K562 (cell line): ENCODE measurements around the gene CDT1. TPM values are rescaled to one million over a fixed set of nuclear protein-coding genes. Genes with fewer than 3 reads are reported as not detected.

Experiments used
- BCOR ChIP-seq: fragments of 450-650 bp; IDR thresholded peaks from 2 replicates; pipeline ENCODE4 v1.6.1; 2016
- CC2D1A ChIP-seq: fragments of 450-650 bp; IDR thresholded peaks from 2 replicates; pipeline ENCODE4 v1.6.1; 2017; ENCODE audit warnings: mild to moderate bottlenecking
- CREB3 ChIP-seq: fragments of 450-650 bp; conservative IDR thresholded peaks from 2 replicates; pipeline ENCODE4 v1.6.1; 2016; ENCODE audit warnings: missing genetic modification characterization, low read depth, mild to moderate bottlenecking, missing compliant biosample characterization, moderate library complexity
- CTCF ChIP-seq, 3 experiments: IDR thresholded peaks in 2 of 3; conservative IDR thresholded peaks in 1 of 3; 2 replicates each; pipeline ENCODE4 v1.5.1; 2011 to 2012; ENCODE audit warnings: low read length in 3 of 3, mild to moderate bottlenecking in 3 of 3, control low read depth in 2 of 3, improper control_type of control experiment in 1 of 3, inconsistent platforms in 1 of 3, low read depth in 1 of 3, mixed read lengths in 1 of 3, moderate library complexity in 1 of 3; ENCODE audit not compliant: insufficient read depth in 2 of 3
- DDX20 ChIP-seq: fragments of 450-650 bp; IDR thresholded peaks from 2 replicates; pipeline ENCODE4 v1.6.1; 2016; ENCODE audit warnings: missing genetic modification characterization, low read depth, mild to moderate bottlenecking, missing compliant biosample characterization, moderate library complexity
- EWSR1 ChIP-seq: fragments of 450-650 bp; IDR thresholded peaks from 2 replicates; pipeline ENCODE4 v1.6.1; 2018; ENCODE audit warnings: borderline replicate concordance, mild to moderate bottlenecking, low read depth, moderate library complexity; ENCODE audit not compliant: partially characterized antibody
- HMGXB4 ChIP-seq: sonication (generic); formaldehyde crosslinking; IDR thresholded peaks from 2 replicates; pipeline ENCODE4 v1.8.1; 2023; ENCODE audit warnings: mild to moderate bottlenecking, missing genetic modification reagents
- L3MBTL2 ChIP-seq: fragments of 450-650 bp; IDR thresholded peaks from 2 replicates; pipeline ENCODE4 v1.6.1; 2016; ENCODE audit warnings: mild to moderate bottlenecking, moderate library complexity
- MAX ChIP-seq: sonication (generic); formaldehyde crosslinking; IDR thresholded peaks from 2 replicates; pipeline ENCODE4 v1.9.0; 2022; ENCODE audit warnings: mild to moderate bottlenecking, missing genetic modification reagents
- MEIS2 ChIP-seq: fragments of 450-650 bp; IDR thresholded peaks from 2 replicates; pipeline ENCODE4 v1.6.1; 2014; ENCODE audit warnings: mild to moderate bottlenecking; ENCODE audit not compliant: partially characterized antibody
- MNT ChIP-seq, 2 experiments: fragments of 450-650 bp; conservative IDR thresholded peaks; 2 replicates each; pipeline ENCODE4 v1.6.1; 2017; ENCODE audit warnings: mild to moderate bottlenecking in 2 of 2, moderate library complexity in 2 of 2
- NEUROD1 ChIP-seq: fragments of 150-350 bp; IDR thresholded peaks from 2 replicates; pipeline ENCODE4 v1.6.1; 2014; ENCODE audit warnings: borderline replicate concordance, low read length, low read depth; ENCODE audit not compliant: partially characterized antibody
- RBM25 ChIP-seq: fragments of 200-400 bp; formaldehyde crosslinking; IDR thresholded peaks from 2 replicates; pipeline ENCODE4 v1.6.1; 2018; ENCODE audit warnings: low read length, low read depth, moderate library complexity; ENCODE audit not compliant: severe bottlenecking
- TFE3 ChIP-seq: fragments of 450-650 bp; formaldehyde crosslinking; IDR thresholded peaks from 2 replicates; pipeline ENCODE4 v1.4.0; 2020; ENCODE audit warnings: mild to moderate bottlenecking, mixed read lengths
- XRCC4 ChIP-seq: IDR thresholded peaks from one replicate; pipeline ENCODE4 v1.6.1; 2011; ENCODE audit not compliant: insufficient read depth, insufficient read length; ENCODE audit errors: extremely low read depth
- ZFP30 ChIP-seq: fragments of 250-450 bp; sonication (Bioruptor Pico); IDR thresholded peaks from 2 replicates; pipeline ENCODE4 v1.8.0; 2022; ENCODE audit warnings: moderate library complexity, mild to moderate bottlenecking, inconsistent platforms, borderline replicate concordance
- ZNF174 ChIP-seq: fragments of 250-450 bp; sonication (Bioruptor Pico); IDR thresholded peaks from 2 replicates; pipeline ENCODE4 v1.4.0; 2020; ENCODE audit warnings: mild to moderate bottlenecking
- ZNF212 ChIP-seq: fragments of 450-650 bp; formaldehyde crosslinking; IDR thresholded peaks from 2 replicates; pipeline ENCODE4 v1.4.0; 2020; ENCODE audit warnings: mild to moderate bottlenecking
- ZNF444 ChIP-seq: fragments of 250-450 bp; sonication (Bioruptor Pico); IDR thresholded peaks from 2 replicates; pipeline ENCODE4 v1.4.0; 2020; ENCODE audit warnings: mild to moderate bottlenecking, moderate library complexity
- ZNF561 ChIP-seq: fragments of 450-650 bp; formaldehyde crosslinking; conservative IDR thresholded peaks from 2 replicates; pipeline ENCODE4 v1.4.0; 2020; ENCODE audit warnings: mild to moderate bottlenecking, moderate library complexity
- polyA plus RNA-seq, 8 experiments: library from polyadenylated mRNA; depleted of rRNA in 4 of 8; stranded (reverse) in 5 of 8; unstranded in 3 of 8; fragments of >200 nt; fragmentation: Nextera tagmentation in 2 of 8; fragmentation: Illumina TruSeq in 1 of 8; extraction: Ambion mirVana in 2 of 8; extraction: Trizol in 1 of 8; gene quantifications; 2 replicates each; pipeline versions ENCODE4 v1.2.1 to v1.2.3, GENCODE V29; 2011 to 2014; ENCODE audit warnings: inconsistent platforms in 1 of 8, missing spikeins in 1 of 8
- total RNA-seq, 7 experiments: library from RNA; depleted of rRNA in 6 of 7; stranded (reverse); fragments of >200 nt in 6 of 7; fragmentation: Illumina TruSeq in 2 of 7; extraction: Trizol in 2 of 7; gene quantifications; 2 replicates each; pipeline versions ENCODE4 v1.2.1 to v1.2.3, GENCODE V29; 2011 to 2021; ENCODE audit warnings: low replicate concordance in 1 of 7

The CDT1 gene
- total and polyA plus RNA-seq, 9 of the 15 experiments (the other 6 are each of a cell fraction or from before 2014, with no cell fraction given): 0.92 to 178 (median 14.2) TPM

GRCh38 chr16:88773812-88774291 is 29.7 kb upstream of the CDT1 start (continued):
- TF ChIP-seq L3MBTL2: peak; percentile 97
- no peak for TF ChIP-seq ZFP30 (CRISPR knock-in tag)
- TF ChIP-seq ZNF212: no peak
- TF ChIP-seq MEIS2: peak; percentile 1
- peak; percentile 43 for TF ChIP-seq TFE3 (CRISPR knock-in tag)
- no peak for TF ChIP-seq HMGXB4 (CRISPR knock-in tag)
- TF ChIP-seq ZNF174 (CRISPR knock-in tag): no peak
- TF ChIP-seq BCOR: peak; percentile 80
- no peak for TF ChIP-seq DDX20 (tag)
- TF ChIP-seq MAX (CRISPR knock-in tag): peak; percentile 26; the same call in 1 of the 2 replicates
- TF ChIP-seq CC2D1A: peak; percentile 87
- peak; percentile 93 for TF ChIP-seq NEUROD1
- no peak for TF ChIP-seq RBM25
- TF ChIP-seq EWSR1: no peak
- TF ChIP-seq ZNF444 (CRISPR knock-in tag): 0 out of 2 replicates have a peak, but pooled peaks have one; percentile 62
- TF ChIP-seq MNT (conservative IDR thresholded peaks at IDR 0.05): no peak
- no peak for TF ChIP-seq CTCF (IDR thresholded peaks at IDR 0.05 in 2 of 3, conservative IDR thresholded peaks at IDR 0.05 in 1 of 3; ENCODE audit: insufficient read depth in 2 of 3, low read depth in 1 of 3, low read length in 3 of 3)
- TF ChIP-seq CREB3: no peak
- no peak for TF ChIP-seq XRCC4
- 0 out of 2 replicates have a peak, but pooled peaks have one; percentile 16 for TF ChIP-seq ZNF561
